Spinal cord (tissue), 10 donors: ENCODE results near the gene COX19. TPM values are rescaled to one million over a fixed set of nuclear protein-coding genes. Genes with fewer than 3 reads are reported as not detected.

Experiments
- DNase-seq, 6 donors: peaks; one replicate each; pipeline versions ENCODE4 v3.0.0 to v3.0.0-alpha.2; 2013 to 2015; ENCODE audit warnings: low spot score in 6 of 6, low read depth in 4 of 6
- H3K27ac ChIP-seq: one replicate; pipeline ENCODE4 v1.5.1; 2013; ENCODE audit warnings: low read depth, low read length, control low read depth
- H3K27me3 ChIP-seq: one replicate; pipeline ENCODE4 v1.6.1; 2013; ENCODE audit warnings: low read length; ENCODE audit not compliant: control insufficient read depth, insufficient read depth
- H3K36me3 ChIP-seq: one replicate; pipeline ENCODE4 v1.6.1; 2013; ENCODE audit warnings: low read length; ENCODE audit not compliant: control insufficient read depth, insufficient read depth
- H3K4me1 ChIP-seq: one replicate; pipeline ENCODE4 v1.6.1; 2013; ENCODE audit warnings: low read length; ENCODE audit not compliant: control insufficient read depth, insufficient read depth
- H3K4me3 ChIP-seq: one replicate; pipeline ENCODE4 v1.5.1; 2013; ENCODE audit warnings: low read depth, low read length, control low read depth
- H3K9me3 ChIP-seq: one replicate; pipeline ENCODE4 v1.6.1; 2013; ENCODE audit warnings: low read length; ENCODE audit not compliant: control insufficient read depth, insufficient read depth
- WGBS: methylation state at CpG from one replicate; pipeline ENCODE4 v1.1.5; 2013; ENCODE audit warnings: missing lambda C conversion rate; ENCODE audit not compliant: insufficient coverage; 5-methylcytosine and 5-hydroxymethylcytosine counted together
- polyA plus RNA-seq, 2 donors: library from polyadenylated mRNA; unstranded; fragments of 120-200 nt; gene quantifications; one replicate each; pipeline ENCODE4 v1.2.1, GENCODE V29; 2013; ENCODE audit not compliant: insufficient read length in 2 of 2
- total RNA-seq, 2 donors: library from RNA; depleted of rRNA in 1 of 2; stranded (reverse); fragments of 120-200 nt in 1 of 2; fragments of >200 nt in 1 of 2; gene quantifications; one replicate each; pipeline versions ENCODE4 v1.2.3 to v1.2.4, GENCODE V29; 2013 to 2014
- donor health status: healthy.

Gene COX19
- total and polyA plus RNA-seq, 4 donors, result 11.7 to 19.6 (median 17.1) TPM

- no peak for DNase-seq
Observed at GRCh38 chr7:920351-921070, 54.8 kb downstream of the COX19 start.

GRCh38 chr7:919924-920341 lies 55.4 kb downstream of the COX19 start:
- Histone ChIP-seq H3K4me3 (no peak overlapping the region), H3K4me1 (peaks cover 49% of the 10 kb centered on the region), H3K36me3 (peaks cover 76% of the 10 kb centered on the region), H3K9me3 (no peaks in the 10 kb centered on the region), H3K27me3 (no peaks in the 10 kb centered on the region), H3K27ac (no peak overlapping the region)
- 85% methylated on average over 22 of the region's 26 CpGs for WGBS
- DNase-seq, result no peak

More at GRCh38 chr7:920351-921070, 54.8 kb downstream of the COX19 start:
- Histone ChIP-seq H3K9me3 (no peaks in the 10 kb centered on the region), H3K27me3 (no peaks in the 10 kb centered on the region), H3K27ac (no peak overlapping the region), H3K4me1 (peaks cover 48% of the 10 kb centered on the region), H3K4me3 (no peak overlapping the region), H3K36me3 (peaks cover 76% of the 10 kb centered on the region)
- WGBS, result 83% methylated on average over 37 of the region's 40 CpGs

GRCh38 chr7:919114-919442 lies 56.3 kb downstream of the COX19 start:
- 89% methylated on average over 7 of the region's 13 CpGs for WGBS
- Histone ChIP-seq H3K4me1 (peaks cover 51% of the 10 kb centered on the region), H3K9me3 (no peaks in the 10 kb centered on the region), H3K27me3 (no peaks in the 10 kb centered on the region), H3K36me3 (peaks cover 79% of the 10 kb centered on the region), H3K4me3 (no peak overlapping the region), H3K27ac (no peak overlapping the region)
- DNase-seq, result no peak

GRCh38 chr7:918441-919113 lies 56.8 kb downstream of the COX19 start:
- Histone ChIP-seq H3K27ac (no peak overlapping the region), H3K27me3 (no peaks in the 10 kb centered on the region), H3K4me3 (no peak overlapping the region), H3K9me3 (no peaks in the 10 kb centered on the region), H3K4me1 (peaks cover 51% of the 10 kb centered on the region), H3K36me3 (peaks cover 81% of the 10 kb centered on the region)
- 92% methylated on average over 18 of the region's 21 CpGs for WGBS
- DNase-seq, result no peak

- no peak for DNase-seq
- no peak overlapping the region for H3K27ac ChIP-seq
- WGBS, result 80% methylated on average over 8 of the region's 9 CpGs
Observed at GRCh38 chr7:918118-918425, 57.3 kb downstream of the COX19 start.

GRCh38 chr7:917255-918117 lies 57.9 kb downstream of the COX19 start:
- no peak overlapping the region for H3K27ac ChIP-seq
- 82% methylated on average over 18 of the region's 33 CpGs for WGBS

More at GRCh38 chr7:918118-918425, 57.3 kb downstream of the COX19 start:
- Histone ChIP-seq H3K9me3 (no peaks in the 10 kb centered on the region), H3K4me3 (no peak overlapping the region), H3K36me3 (peaks cover 77% of the 10 kb centered on the region), H3K27me3 (no peaks in the 10 kb centered on the region), H3K4me1 (peaks cover 46% of the 10 kb centered on the region)

GRCh38 chr7:916291-916941 lies 58.9 kb downstream of the COX19 start:
- Histone ChIP-seq H3K36me3 (peaks cover 70% of the 10 kb centered on the region), H3K9me3 (no peaks in the 10 kb centered on the region), H3K4me1 (peaks cover 44% of the 10 kb centered on the region), H3K27ac (peak overlapping the region; percentile 49), H3K4me3 (no peak overlapping the region), H3K27me3 (no peaks in the 10 kb centered on the region)
- DNase-seq, result peak in 2 of 6 donors; percentile 28 to 55
- WGBS, result 61% methylated on average over 2 of the region's 17 CpGs

More at GRCh38 chr7:917255-918117, 57.9 kb downstream of the COX19 start:
- Histone ChIP-seq H3K4me1 (peaks cover 46% of the 10 kb centered on the region), H3K27me3 (no peaks in the 10 kb centered on the region), H3K4me3 (no peak overlapping the region), H3K9me3 (no peaks in the 10 kb centered on the region), H3K36me3 (peaks cover 74% of the 10 kb centered on the region)
- DNase-seq, result no peak
